Keratinocyte (primary cell): ENCODE measurements around the gene SRA1. TPM values are rescaled to one million over a fixed set of nuclear protein-coding genes. Genes with fewer than 3 reads are reported as not detected.

Experiments
- DNase-seq: peaks from one replicate; pipeline ENCODE4 v3.0.0-alpha.2; 2011; ENCODE audit warnings: low read depth, missing footprints, low spot score
- FAIRE-seq: peaks from 2 replicates; lab custom pipeline; 2011; peaks lifted over from hg19 to GRCh38; lab: Jason Lieb, UNC
- H2AFZ ChIP-seq: 2 replicates; pipeline ENCODE4 v1.6.0; 2012; ENCODE audit warnings: low read length, control low read depth, inconsistent platforms; ENCODE audit not compliant: control insufficient read depth
- H3K27ac ChIP-seq: 2 replicates; pipeline ENCODE4 v1.5.1; 2011; ENCODE audit warnings: low read length; ENCODE audit not compliant: control insufficient read depth, insufficient read depth
- H3K27me3 ChIP-seq: 3 replicates; pipeline ENCODE4 v1.6.0; 2011; ENCODE audit warnings: low read length; ENCODE audit not compliant: control insufficient read depth, insufficient read depth; ENCODE audit errors: extremely low read depth
- H3K36me3 ChIP-seq, 2 experiments: 2 replicates in 1 of 2; 3 replicates in 1 of 2; pipeline ENCODE4 v1.5.1; 2011; ENCODE audit warnings: low read length in 2 of 2, mild to moderate bottlenecking in 1 of 2; ENCODE audit not compliant: control insufficient read depth in 2 of 2, insufficient read depth in 2 of 2; ENCODE audit errors: extremely low read depth in 1 of 2
- H3K4me1 ChIP-seq: 3 replicates; pipeline ENCODE4 v1.5.1; 2011; ENCODE audit warnings: low read length; ENCODE audit not compliant: control insufficient read depth, insufficient read depth; ENCODE audit errors: extremely low read depth
- H3K4me2 ChIP-seq: 3 replicates; pipeline ENCODE4 v1.6.0; 2011; ENCODE audit warnings: low read depth, low read length; ENCODE audit not compliant: control insufficient read depth, insufficient read depth; ENCODE audit errors: extremely low read depth
- H3K4me3 ChIP-seq, 3 experiments: fragments of 200-600 bp in 1 of 3; sonication (generic) in 1 of 3; 2 replicates in 2 of 3; 3 replicates in 1 of 3; pipeline ENCODE4 v1.5.1; 2011 to 2016; ENCODE audit warnings: low read length in 3 of 3, mild to moderate bottlenecking in 3 of 3, control low read depth in 2 of 3, inconsistent platforms in 1 of 3, low read depth in 1 of 3, mixed read lengths in 1 of 3, mixed run types in 1 of 3, moderate library complexity in 1 of 3; ENCODE audit not compliant: control insufficient read depth in 2 of 3, insufficient read depth in 2 of 3; ENCODE audit errors: extremely low read depth in 1 of 3
- H3K79me2 ChIP-seq: 2 replicates; pipeline ENCODE4 v1.6.0; 2012; ENCODE audit warnings: low read length; ENCODE audit not compliant: control insufficient read depth, insufficient read depth
- H3K9ac ChIP-seq: 3 replicates; pipeline ENCODE4 v1.6.0; 2011; ENCODE audit warnings: low read length; ENCODE audit not compliant: control insufficient read depth, insufficient read depth; ENCODE audit errors: extremely low read depth
- H3K9me1 ChIP-seq: 3 replicates; pipeline ENCODE4 v1.6.0; 2011; ENCODE audit warnings: low read length; ENCODE audit not compliant: control insufficient read depth, insufficient read depth; ENCODE audit errors: extremely low read depth
- H3K9me3 ChIP-seq: 2 replicates; pipeline ENCODE4 v1.5.1; 2012; ENCODE audit warnings: low read depth, low read length; ENCODE audit not compliant: control insufficient read depth
- H4K20me1 ChIP-seq: 3 replicates; pipeline ENCODE4 v1.6.0; 2011; ENCODE audit warnings: low read length; ENCODE audit not compliant: control insufficient read depth, insufficient read depth; ENCODE audit errors: extremely low read depth
- CTCF ChIP-seq, 3 experiments: IDR thresholded peaks in 1 of 3; conservative IDR thresholded peaks in 1 of 3; optimal IDR thresholded peaks in 1 of 3; 2 replicates in 2 of 3; 3 replicates in 1 of 3; pipeline versions ENCODE3 to v1.5.1; 2011; ENCODE audit warnings: low read length in 3 of 3, mild to moderate bottlenecking in 3 of 3, moderate library complexity in 2 of 3, control low read depth in 1 of 3, inconsistent platforms in 1 of 3; ENCODE audit not compliant: insufficient read depth in 2 of 3; ENCODE audit errors: extremely low read depth in 1 of 3
- EZH2 ChIP-seq: IDR thresholded peaks from one replicate; pipeline ENCODE4 v1.6.1; 2012; ENCODE audit warnings: inconsistent platforms, mild to moderate bottlenecking, low read length, moderate library complexity
- dilution Hi-C: fragments of 300-500 bp; cut with MboI; formaldehyde crosslinking; loops from one replicate; pipeline ENCODE4 v1.7.0; 2020; ENCODE audit warnings: low sequenced_read_pairs; ENCODE audit not compliant: extremely low pct_ligation_motif_present
- polyA plus RNA-seq, 5 experiments: library from polyadenylated mRNA; depleted of rRNA in 3 of 5; stranded (reverse) in 3 of 5; stranded (forward) in 1 of 5; unstranded in 1 of 5; fragments of >200 nt; gene quantifications; 1 replicate in 1 of 5; 2 replicates in 3 of 5; 3 replicates in 1 of 5; pipeline versions ENCODE4 v1.2.1 to v1.2.3, GENCODE V29; 2011 to 2012; ENCODE audit warnings: missing spikeins in 2 of 5, low read depth in 1 of 5, low replicate concordance in 1 of 5

The SRA1 gene
- polyA plus RNA-seq, 1 donor (not counting 4 experiments of a cell fraction or from before 2014, with no cell fraction given), result 32.4 TPM

DNA sequence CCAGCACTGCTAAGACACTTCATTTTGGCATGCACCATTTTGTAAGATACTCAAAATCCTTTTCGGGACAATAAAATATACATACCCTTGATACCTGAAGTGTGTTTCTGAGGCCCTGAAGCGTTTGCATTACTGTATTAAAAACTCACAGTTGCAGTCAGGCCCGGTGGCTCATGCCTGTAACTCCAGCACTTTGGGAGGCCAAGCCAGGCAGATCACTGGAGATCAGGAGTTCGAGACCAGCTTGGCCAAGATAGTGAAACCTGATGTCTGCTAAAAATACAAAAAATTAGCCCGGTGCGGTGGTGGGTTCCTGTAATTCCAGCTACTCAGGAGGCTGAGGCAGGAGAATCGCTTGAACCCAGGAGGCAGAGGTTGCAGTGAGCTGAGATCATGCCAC lies 12.3 kb downstream of the SRA1 start:
- Histone ChIP-seq H3K4me3 (no peak overlapping the region), H3K4me2 (no peak overlapping the region), H3K79me2 (no peaks in the 10 kb centered on the region), H4K20me1 (no peaks in the 10 kb centered on the region), H2AFZ (no peak overlapping the region), H3K27ac (no peak overlapping the region), H3K9me1 (no peaks in the 10 kb centered on the region), H3K27me3 (no peaks in the 10 kb centered on the region), H3K9ac (no peak overlapping the region), H3K9me3 (no peaks in the 10 kb centered on the region), H3K36me3 (peaks cover 16 to 22% of the 10 kb centered on the region in 2 experiments), H3K4me1 (peaks cover 14% of the 10 kb centered on the region)
- dilution Hi-C loops, result no loop called here
- FAIRE-seq, result no peak
- no peak for TF ChIP-seq CTCF (optimal IDR thresholded peaks at IDR 0.05 in 1 of 3, IDR thresholded peaks at IDR 0.05 in 1 of 3, conservative IDR thresholded peaks at IDR 0.05 in 1 of 3; ENCODE audit: extremely low read depth in 1 of 3, insufficient read depth in 2 of 3, low read length in 3 of 3)
- TF ChIP-seq EZH2, result no peak
- DNase-seq, result no peak

DNA sequence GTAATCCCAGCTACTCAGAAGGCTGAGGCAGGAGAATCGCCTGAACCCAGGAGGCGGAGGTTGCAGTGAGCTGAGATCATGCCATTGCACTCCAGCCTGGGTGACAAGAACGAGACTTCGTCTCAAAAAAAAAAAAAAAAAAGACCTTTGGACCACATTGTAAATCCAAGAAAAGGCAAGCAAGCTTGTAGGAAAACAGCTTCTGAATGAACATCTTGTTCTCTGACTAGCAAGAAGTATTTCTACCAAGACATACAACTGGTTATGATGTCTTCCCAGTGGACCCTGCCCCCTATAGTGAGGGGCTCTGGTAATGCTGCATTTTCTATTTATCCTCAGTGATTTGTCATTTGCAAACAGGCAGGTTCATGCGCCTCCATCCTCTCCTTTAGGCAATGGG lies 14.3 kb downstream of the SRA1 start:
- Histone ChIP-seq H3K79me2 (no peaks in the 10 kb centered on the region), H3K27me3 (no peaks in the 10 kb centered on the region), H3K36me3 (peaks cover 11 to 29% of the 10 kb centered on the region in 2 experiments), H4K20me1 (no peaks in the 10 kb centered on the region), H3K4me1 (peaks cover 9% of the 10 kb centered on the region), H3K4me2 (no peak overlapping the region), H3K4me3 (no peak overlapping the region), H3K9me1 (no peaks in the 10 kb centered on the region), H2AFZ (no peak overlapping the region), H3K27ac (no peak overlapping the region), H3K9me3 (no peaks in the 10 kb centered on the region), H3K9ac (no peak overlapping the region)
- FAIRE-seq (no peak), DNase-seq (no peak)
- no peak for TF ChIP-seq CTCF (optimal IDR thresholded peaks at IDR 0.05 in 1 of 3, IDR thresholded peaks at IDR 0.05 in 1 of 3, conservative IDR thresholded peaks at IDR 0.05 in 1 of 3; ENCODE audit: extremely low read depth in 1 of 3, insufficient read depth in 2 of 3, low read length in 3 of 3)
- no peak for TF ChIP-seq EZH2
- dilution Hi-C loops, result no loop called here
